Heart left ventricle (tissue), 16 donors: ENCODE measurements around the gene SYNPO. TPM values are rescaled to one million over a fixed set of nuclear protein-coding genes. Genes with fewer than 3 reads are reported as not detected.
A peak's percentile ranks its signal among the peaks of the same experiment; 100 is the strongest.

ENCODE experiments used
- ATAC-seq, 4 donors: fragments of 200-7000 bp; cut with Tn5 transposase; one replicate each; pipeline ENCODE4 v1.9.1; 2020 to 2022; ENCODE audit warnings: moderate library complexity in 4 of 4, mild to moderate bottlenecking in 3 of 4, moderate number of reproducible peaks in 1 of 4
- DNase-seq, 5 donors: peaks; one replicate each; pipeline ENCODE4 v3.0.0-alpha.2; 2020
- H3K27ac ChIP-seq, 12 donors: fragments of 200-600 bp; sonication (generic) in 4 of 12; one replicate each; pipeline versions ENCODE4 v1.5.0 to v1.8.0; 2016 to 2022; ENCODE audit warnings: mild to moderate bottlenecking in 2 of 12
- H3K27me3 ChIP-seq, 9 donors: fragments of 200-600 bp; sonication (generic) in 2 of 9; one replicate each; pipeline versions ENCODE4 v1.5.1 to v1.8.0; 2016 to 2022; ENCODE audit warnings: mild to moderate bottlenecking in 3 of 9
- H3K36me3 ChIP-seq, 9 donors: fragments of 200-600 bp; sonication (generic) in 2 of 9; one replicate each; pipeline versions ENCODE4 v1.5.0 to v1.8.0; 2018 to 2022; ENCODE audit warnings: mild to moderate bottlenecking in 2 of 9
- H3K4me1 ChIP-seq, 12 donors: fragments of 200-600 bp; sonication (generic) in 4 of 12; one replicate each; pipeline versions ENCODE4 v1.5.0 to v1.8.0; 2016 to 2022; ENCODE audit warnings: mild to moderate bottlenecking in 3 of 12
- H3K4me3 ChIP-seq, 12 donors: fragments of 200-600 bp; sonication (generic) in 4 of 12; one replicate each; pipeline versions ENCODE4 v1.5.0 to v1.8.0; 2017 to 2022; ENCODE audit warnings: mild to moderate bottlenecking in 9 of 12, moderate library complexity in 4 of 12
- H3K9me3 ChIP-seq, 12 donors: fragments of 200-600 bp; sonication (generic) in 4 of 12; one replicate each; pipeline versions ENCODE4 v1.5.0 to v1.8.0; 2016 to 2022; ENCODE audit warnings: mild to moderate bottlenecking in 1 of 12
- CTCF ChIP-seq, 12 donors: fragments of 200-600 bp; sonication (generic) in 4 of 12; IDR thresholded peaks; one replicate each; pipeline versions ENCODE4 v1.5.0 to v1.8.0; 2018 to 2022; ENCODE audit warnings: antibody characterized with exemption in 12 of 12, mild to moderate bottlenecking in 5 of 12
- POLR2A ChIP-seq, 2 donors: fragments of 450-650 bp; IDR thresholded peaks; one replicate each; pipeline ENCODE4 v1.6.1; 2017; ENCODE audit warnings: antibody characterized with exemption in 2 of 2, mild to moderate bottlenecking in 2 of 2, moderate library complexity in 2 of 2
- WGBS, 4 donors: extraction: QIAGEN DNeasy Blood & Tissue Kit in 2 of 4; methylation state at CpG; one replicate each; pipeline versions ENCODE4 v1.1.5 to v1.1.7; 2013 to 2018; 5-methylcytosine and 5-hydroxymethylcytosine counted together
- intact Hi-C, 10 donors: fragments of 100-400 bp; cut with DNase I; formaldehyde crosslinking; loops; one replicate each; pipeline versions ENCODE4 v1.11.1 to v1.14.2; 2022
- long read RNA-seq, 3 donors: library from polyadenylated mRNA; unstranded; transcript quantifications; one replicate each; pipeline ENCODE4 v2.0.0, GENCODE V29; 2020 to 2021
- polyA plus RNA-seq, 2 donors: library from polyadenylated mRNA; stranded (reverse); fragments of 200-250 nt; gene quantifications; one replicate each; pipeline ENCODE4 v1.2.3, GENCODE V29; 2013
- total RNA-seq, 9 donors: library from RNA; depleted of rRNA in 2 of 9; stranded (reverse); fragments of >200 nt in 2 of 9; fragmentation: NEBNext Ultra II Directional in 3 of 9; extraction: Animal tissue kit (Norgen Biotek cat#: 25700) in 3 of 9; gene quantifications; one replicate each; pipeline versions ENCODE4 v1.1.0 to v1.2.4, GENCODE V29; 2016 to 2023
- donor health status: ischemic (EF 13 %, LVEDD 7.1; RV severe dilation, severe dysfunction).
- donor health status: healthy with polysubstance abuse.
- donor health status: DM: no; HTN: yes; CAD: no.
- donor health status: DM: no; HTN: no; CAD: no.
- donor health status: ischemic (EF 25% LVEDD 6.9; RV normal size, moderate dysfunction).
- donor health status: ischemic (EF 25% LVEDD 5.7; RV mildly dilated, moderate dysfunction).
- donor health status: healthy.
- donor health status: DM: yes; HTN: yes; CAD: no.
- donor health status: ischemic (EF 35%, LVEDD 5.7; RV mildly dilated, moderate dysfunction).
- donor health status: nonischemic (EF 11% LVEDD 7.7; RV severe dilation, severe dysfunction).
- donor health status: DM: yes; HTN: yes; CAD: no.
- donor health status: PGD.
- donor health status: ischemic (EF 29% LVEDD 5.4; RV normal size, mild dysfunction).
- donor health status: nonischemic (EF 23%, LVEDD 6.1; RV moderate dilation, normal function).

Gene SYNPO
- 100 to 1,000 TPM; 444 to 782 (median 590) TPM for total RNA-seq
- polyA plus RNA-seq: 100 to 1,000 TPM; 304 to 791 TPM
- long read RNA-seq, donor 1, full-length matches to known transcripts: 5 of 1,425 reads
- long read RNA-seq, donor 1, partial matches to known transcripts: 1,388 of 1,425 reads
- long read RNA-seq, donor 1, other reads (novel, unspliced or antisense): 32 of 1,425 reads
- long read RNA-seq, donor 2, partial matches to known transcripts: 1,826 of 1,856 reads
- long read RNA-seq, donor 2, other reads (novel, unspliced or antisense): 30 of 1,856 reads
- long read RNA-seq, donor 3, full-length matches to known transcripts: 2 of 894 reads
- long read RNA-seq, donor 3, partial matches to known transcripts: 868 of 894 reads
- long read RNA-seq, donor 3, other reads (novel, unspliced or antisense): 24 of 894 reads

GRCh38 chr5:150640311-150641005 lies at the start of gene SYNPO:
Gene SYNPO (plus strand): TSS chr5:150640660. CDS start chr5:150648276, 7,616 bp downstream.
- intact Hi-C loops: loop anchor here in 2 of 10 donors (2.0 to 5.0 kb wide), 2 partner anchors 14 to 38 kb away; no protein-coding TSS in a partner anchor
- ATAC-seq (peak; percentile 20 to 73 (median 62)), DNase-seq (peak; percentile 75 to 88 (median 79))
- Histone ChIP-seq H3K4me1 (peaks cover 47 to 100% (median 90%) of the 10 kb centered on the region in 12 donors), H3K36me3 (peaks cover 0 to 10% (median 0%) of the 10 kb centered on the region in 9 donors), H3K9me3 (no peaks in the 10 kb centered on the region), H3K4me3 (peak within 1 kb of the TSS; percentile 10 to 70 (median 51)), H3K27ac (peak within 1 kb of the TSS; percentile 75 to 100 (median 96)), H3K27me3 (no peaks in the 10 kb centered on the region)
- 10 to 21% (median 13%) methylated on average over 10 to 14 of the region's 14 CpGs for WGBS, 4 donors
- peak in 5 of 12 donors; percentile 9 to 33 (median 13) for TF ChIP-seq CTCF (IDR thresholded peaks at IDR 0.05)
- no peak for TF ChIP-seq POLR2A (IDR thresholded peaks at IDR 0.05)

GRCh38 chr5:150590979-150591695 lies 49.3 kb upstream of the SYNPO start:
- intact Hi-C loops: loop anchor here in 4 of 10 donors (1.0 to 5.0 kb wide), 5 partner anchors 36 to 66 kb away; no protein-coding TSS in a partner anchor
- Histone ChIP-seq H3K4me3 (no peak overlapping the region), H3K27ac (peak overlapping the region in 11 of 12 donors; percentile 18 to 83 (median 74)), H3K36me3 (no peaks in the 10 kb centered on the region), H3K9me3 (no peaks in the 10 kb centered on the region), H3K4me1 (peaks cover 10 to 74% (median 63%) of the 10 kb centered on the region in 12 donors), H3K27me3 (no peaks in the 10 kb centered on the region)
- ATAC-seq: peak; percentile 45 to 72 (median 56)
- peak in 4 of 5 donors; percentile 62 to 87 (median 82) for DNase-seq
- 42 to 52% (median 49%) methylated on average over 12 of the region's 12 CpGs for WGBS, 4 donors
- no peak for TF ChIP-seq POLR2A (IDR thresholded peaks at IDR 0.05)
- peak in 1 of 12 donors; percentile 10 for TF ChIP-seq CTCF (IDR thresholded peaks at IDR 0.05)

- DNase-seq (peak in 1 of 5 donors; percentile 35), ATAC-seq (peak in 1 of 4 donors; percentile 13)
- Histone ChIP-seq H3K36me3 (no peaks in the 10 kb centered on the region), H3K9me3 (no peaks in the 10 kb centered on the region), H3K27ac (peak overlapping the region; percentile 25 to 89 (median 64)), H3K4me1 (peaks cover 10 to 87% (median 73%) of the 10 kb centered on the region in 12 donors), H3K4me3 (no peak overlapping the region), H3K27me3 (no peaks in the 10 kb centered on the region)
- TF ChIP-seq CTCF (IDR thresholded peaks at IDR 0.05) (no peak), POLR2A (IDR thresholded peaks at IDR 0.05) (no peak)
- WGBS, 4 donors: 50 to 63% (median 51%) methylated on average over 4 of the region's 4 CpGs
- intact Hi-C loops: loop anchor here in 3 of 10 donors (5.0 kb wide), 3 partner anchors 34 to 64 kb away; no protein-coding TSS in a partner anchor
These were observed 46.9 kb upstream of the SYNPO start for GRCh38 chr5:150593593-150593992.
